A204.1 (cell line): ENCODE results near the gene GRHL1.
"Not testable (repeated sequence)": the region's sequence is repeated elsewhere in the genome, so short reads cannot be mapped to it uniquely, and the experiment has no call there.

Source experiments
- FAIRE-seq: peaks from 2 replicates; lab custom pipeline; 2012; peaks lifted over from hg19 to GRCh38; lab: Jason Lieb, UNC

GRHL1 gene

DNA sequence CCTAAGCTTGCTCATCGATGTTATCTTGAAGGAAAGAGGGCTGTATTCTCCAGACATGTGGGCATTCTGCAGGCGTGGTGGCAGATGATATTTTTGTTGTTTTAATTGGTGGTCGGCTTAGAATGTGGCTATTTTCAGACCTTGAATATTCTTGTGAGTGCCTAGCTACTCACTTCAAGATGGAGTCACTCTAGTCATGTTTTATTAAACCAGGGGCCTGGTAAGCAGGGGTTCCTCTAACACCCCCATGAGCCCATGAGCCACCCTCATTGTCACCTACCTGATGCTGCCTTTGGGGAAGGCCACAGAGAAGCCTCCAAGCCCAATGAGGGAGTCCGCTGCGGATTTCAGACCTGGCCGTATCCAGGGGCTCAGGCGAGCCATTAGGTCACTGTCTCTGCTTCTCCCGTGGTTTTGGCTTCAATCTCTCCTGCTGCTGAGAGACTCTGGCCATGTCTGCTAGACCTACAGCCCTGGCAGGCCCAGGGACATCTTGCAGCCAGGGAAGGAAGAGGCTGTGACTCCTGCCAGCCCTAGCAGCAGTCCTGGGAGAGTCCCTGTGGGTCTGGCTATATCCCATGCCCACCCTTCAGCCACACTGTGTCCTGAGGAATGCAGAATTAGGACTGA is 75.6 kb downstream of the GRHL1 start:
- FAIRE-seq = no peak

DNA sequence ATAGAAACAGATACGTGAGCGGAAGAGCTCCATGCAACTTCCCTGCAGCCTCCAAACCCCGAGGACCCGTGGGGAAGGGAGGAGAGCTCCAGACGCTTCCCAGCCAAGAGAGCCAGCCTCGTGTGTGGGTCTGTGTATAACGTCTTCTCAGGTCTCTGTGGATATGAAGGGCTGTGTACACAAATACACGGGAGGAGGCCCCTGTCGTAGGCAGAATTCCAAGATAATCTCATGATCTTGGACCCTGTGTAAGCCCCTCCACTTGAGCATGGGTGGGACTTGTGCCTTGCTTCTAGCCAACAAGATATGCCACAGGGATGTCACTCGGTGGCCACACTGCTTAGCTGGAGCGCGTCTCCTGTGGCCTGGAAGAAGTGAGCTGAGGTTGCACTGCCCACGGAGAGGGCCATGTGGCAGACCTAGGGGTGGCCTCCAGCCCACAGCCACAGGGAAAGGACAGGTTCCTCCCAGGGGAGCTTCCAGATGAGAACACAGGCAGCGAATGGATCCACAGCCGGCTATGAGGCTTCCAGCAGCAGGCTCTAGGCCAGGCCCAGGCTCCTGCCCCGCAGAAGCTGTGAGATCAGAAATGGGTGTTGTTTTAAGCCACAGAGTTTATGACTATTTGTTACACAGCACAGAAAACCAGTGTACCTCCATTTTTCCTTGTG is 76.3 kb downstream of the GRHL1 start:
- no peak for FAIRE-seq

DNA sequence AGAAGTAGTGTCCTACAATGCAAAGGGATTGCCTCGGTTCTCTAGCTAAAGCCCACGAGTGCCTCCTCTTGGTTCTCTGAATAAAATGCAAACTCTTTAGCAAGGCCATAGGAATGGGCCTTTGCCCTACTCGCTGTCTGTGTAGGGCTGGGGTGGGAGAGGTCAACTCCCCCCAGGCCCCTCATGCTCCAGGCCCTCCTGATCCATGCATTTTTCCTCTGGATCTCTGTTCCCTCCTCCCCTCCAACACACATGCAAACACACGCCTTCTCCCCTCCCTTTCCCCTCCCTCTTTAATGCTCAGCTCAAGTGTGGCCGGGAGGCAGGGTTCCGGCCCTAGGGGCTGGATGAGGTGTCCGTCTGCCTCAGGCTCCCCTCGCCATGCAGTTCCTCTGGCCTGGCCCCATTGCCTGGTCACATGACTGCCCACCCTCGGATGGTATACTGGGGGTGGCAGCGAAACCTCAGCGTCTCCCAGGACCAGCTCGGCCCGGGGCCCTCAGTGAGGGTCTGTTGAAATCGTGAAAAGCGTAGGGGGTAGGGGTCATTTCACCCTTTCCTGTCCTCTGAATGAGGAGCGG is 77.0 kb downstream of the GRHL1 start:
- no peak for FAIRE-seq

DNA sequence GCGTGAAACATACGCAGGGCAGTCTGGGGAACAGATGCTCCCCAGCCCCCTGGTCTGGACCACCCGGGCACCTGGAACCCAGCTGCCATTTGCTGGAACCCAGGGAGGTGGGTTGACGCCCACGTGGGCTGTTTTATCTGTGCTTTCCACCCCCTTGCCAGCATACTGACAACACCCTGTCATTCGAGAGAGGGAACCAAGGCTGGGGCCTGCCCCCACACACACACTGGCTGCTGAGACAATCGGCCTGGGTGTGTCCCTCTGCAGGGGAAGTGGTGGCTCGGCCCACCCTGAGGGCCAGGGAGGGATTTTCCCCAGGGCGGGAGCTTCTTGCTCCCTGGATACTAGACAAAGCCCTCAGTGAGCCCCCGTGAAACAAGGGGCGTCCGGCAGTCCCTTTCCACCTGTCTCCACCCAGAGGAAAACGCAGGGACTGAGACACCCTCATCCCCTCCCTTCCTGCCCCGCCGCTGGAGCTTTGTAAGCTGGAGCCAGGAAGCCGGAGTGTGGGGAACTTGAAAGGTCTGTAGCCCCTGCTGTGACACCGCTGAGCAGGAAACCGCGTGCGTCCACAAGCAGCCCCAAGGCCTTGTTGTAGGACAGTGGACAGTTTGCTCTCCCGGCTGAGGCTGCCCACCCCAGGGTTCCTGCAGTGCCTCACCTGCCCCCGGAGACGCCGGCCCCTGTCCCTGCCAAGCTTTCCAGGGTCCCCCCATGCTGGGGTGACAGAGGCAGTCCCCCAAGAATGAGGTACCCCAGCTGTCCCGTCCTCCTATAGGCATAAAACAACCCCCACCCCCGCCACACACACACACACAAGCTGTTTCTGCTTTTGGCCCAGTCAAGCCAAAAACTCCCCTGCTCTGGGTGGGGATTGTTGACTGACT is 77.7 kb downstream of the GRHL1 start:
- no peak for FAIRE-seq

DNA sequence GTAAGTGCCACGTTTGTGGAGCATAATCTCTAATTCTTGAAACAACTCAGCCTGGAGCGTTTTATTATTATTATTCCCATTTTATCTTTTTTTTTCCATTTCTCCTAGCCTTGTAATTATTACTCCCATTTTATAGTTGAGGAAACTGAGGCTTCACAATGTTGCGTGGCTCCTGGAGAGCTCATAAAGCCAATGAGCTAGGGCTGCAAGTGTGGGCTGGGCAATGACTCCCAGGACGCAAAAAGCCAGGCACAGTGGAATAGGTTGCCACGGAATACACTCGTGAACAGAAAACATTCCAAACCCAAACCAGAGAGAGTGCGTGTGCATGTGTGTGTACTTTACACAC is 78.4 kb downstream of the GRHL1 start:
- no peak for FAIRE-seq

DNA sequence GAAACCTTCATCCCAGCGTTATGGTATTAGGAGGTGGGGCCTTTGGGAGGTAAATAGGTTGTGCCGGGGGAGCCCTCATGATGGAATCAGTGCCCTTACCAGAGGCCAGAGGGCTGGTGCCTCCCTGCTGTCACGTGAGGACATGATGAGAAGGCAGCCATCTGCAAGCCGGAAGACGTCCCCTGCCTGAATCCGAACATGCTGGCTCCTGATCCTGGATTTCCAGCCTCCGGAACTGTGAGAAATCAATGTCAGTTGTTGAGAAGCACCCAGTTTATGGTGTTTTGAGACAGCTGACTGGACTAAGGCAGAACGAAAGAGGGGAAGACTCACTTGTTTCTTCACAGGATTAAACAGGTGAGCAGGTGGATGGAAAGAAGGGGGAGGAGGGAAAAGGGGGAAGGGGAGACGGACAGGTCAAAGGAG is 78.8 kb downstream of the GRHL1 start:
- no peak for FAIRE-seq

DNA sequence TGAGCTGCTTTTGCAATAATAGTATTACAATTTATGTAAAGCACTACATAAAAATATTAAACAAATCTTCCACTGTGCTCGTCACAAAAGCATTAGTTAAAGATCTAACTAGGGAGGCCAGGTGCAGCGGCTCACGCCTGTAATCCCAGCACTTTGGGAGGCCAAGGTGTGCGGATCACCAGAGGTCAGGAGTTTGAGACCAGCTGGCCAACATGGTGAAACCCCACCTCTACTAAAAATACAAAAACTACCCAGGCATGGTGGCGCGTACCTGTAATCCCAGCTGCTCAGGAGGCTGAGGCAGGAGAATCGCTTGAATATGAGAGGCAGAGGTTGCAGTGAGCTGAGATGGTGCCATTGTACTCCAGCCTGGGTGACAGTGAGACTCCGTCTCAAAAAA is 79.3 kb downstream of the GRHL1 start:
- not testable (repeated sequence) for FAIRE-seq

DNA sequence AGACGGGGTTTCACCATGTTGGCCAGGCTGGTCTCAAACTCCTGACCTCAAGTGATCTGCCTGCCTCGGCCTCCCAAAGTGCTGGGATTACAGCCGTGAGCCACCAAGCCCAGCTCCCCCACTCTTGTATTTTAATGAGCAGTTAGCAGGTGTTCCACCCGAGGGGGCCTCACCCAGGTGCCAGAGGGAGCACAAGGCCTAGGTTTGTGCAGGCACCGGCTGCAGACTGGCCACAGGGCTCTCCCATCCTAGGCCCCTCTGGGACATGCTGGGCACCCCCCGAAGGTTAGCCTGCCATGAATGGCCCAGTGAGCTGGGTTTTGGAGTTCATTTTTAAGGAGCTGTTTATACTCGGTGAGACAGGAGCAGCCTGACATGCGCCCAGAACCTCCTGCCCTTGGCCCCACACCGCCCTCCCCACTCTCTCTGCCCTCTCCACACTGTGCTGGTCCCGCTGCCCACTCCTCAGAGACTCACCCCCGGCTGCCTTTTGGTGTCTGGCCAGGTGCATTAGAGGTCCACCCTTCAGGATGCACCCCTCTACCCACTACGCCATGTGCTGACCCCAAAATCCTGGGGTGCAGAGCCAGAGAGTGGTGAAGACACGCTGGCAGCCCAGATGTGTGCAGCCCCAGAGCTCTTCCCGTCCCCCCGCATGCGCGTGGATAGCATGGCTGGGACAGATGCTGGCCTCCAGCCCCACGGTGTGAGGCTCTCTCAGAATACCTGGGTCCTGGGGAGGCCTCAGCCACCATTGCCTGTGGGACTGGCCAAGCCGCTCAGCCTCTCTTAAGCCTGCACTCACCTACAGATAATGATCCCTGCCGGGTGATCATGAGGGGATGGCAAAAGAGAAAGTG is 80.6 kb downstream of the GRHL1 start:
- FAIRE-seq = no peak

DNA sequence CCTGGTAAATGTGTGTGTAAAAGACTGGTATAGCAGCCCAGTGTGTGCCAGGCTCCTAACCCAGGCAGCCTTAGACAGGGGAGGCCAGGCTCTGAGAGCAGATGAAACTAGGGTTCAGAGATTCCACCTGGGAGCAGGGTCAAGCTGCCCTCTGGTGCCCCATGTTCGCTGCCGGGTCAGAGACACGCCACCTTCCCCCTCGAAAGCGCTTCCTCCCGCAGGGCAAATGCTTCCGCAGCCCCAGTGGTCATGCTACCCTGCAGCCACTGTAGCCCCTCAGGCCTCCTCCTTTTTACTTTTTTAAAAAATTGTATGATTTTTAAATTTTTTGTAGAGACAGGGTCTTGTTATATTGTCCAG is 81.2 kb downstream of the GRHL1 start:
- FAIRE-seq = no peak

DNA sequence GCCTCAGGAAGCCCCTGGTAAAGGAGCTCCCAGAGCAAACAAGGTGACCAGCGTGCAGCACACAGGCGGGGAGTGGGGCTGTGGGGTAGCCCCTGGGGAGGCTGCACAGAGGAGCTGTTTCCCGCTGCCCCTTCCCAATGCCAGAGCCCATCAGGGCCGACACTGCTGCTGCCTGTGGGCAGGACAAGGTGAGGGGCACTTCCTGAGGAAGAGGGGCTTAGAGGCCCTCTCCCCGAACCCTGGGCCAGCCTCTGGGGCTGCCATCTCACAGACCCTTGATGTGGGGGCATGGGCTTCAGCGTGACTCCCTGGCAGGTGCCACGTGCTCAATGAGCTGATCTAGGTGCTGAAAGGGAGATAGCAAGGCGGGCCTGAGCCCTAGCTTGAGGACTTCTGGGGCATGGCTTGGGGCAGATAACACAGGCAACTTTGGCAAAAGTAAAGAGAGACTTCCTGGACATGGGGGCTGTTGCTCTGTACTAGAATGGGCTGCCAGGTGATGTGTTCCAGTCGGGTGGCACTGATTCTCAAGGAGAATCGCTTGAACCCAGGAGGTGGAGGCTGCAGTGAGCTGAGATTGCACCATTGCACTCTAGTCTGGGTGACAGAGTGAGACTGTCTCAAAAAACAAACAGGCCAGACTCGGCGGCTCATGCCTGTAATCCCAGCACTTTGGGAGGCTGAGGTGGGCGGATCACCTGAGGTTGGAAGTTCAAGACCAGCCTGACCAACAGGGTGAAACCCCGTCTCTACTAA is 81.9 kb downstream of the GRHL1 start:
- FAIRE-seq = no peak

DNA sequence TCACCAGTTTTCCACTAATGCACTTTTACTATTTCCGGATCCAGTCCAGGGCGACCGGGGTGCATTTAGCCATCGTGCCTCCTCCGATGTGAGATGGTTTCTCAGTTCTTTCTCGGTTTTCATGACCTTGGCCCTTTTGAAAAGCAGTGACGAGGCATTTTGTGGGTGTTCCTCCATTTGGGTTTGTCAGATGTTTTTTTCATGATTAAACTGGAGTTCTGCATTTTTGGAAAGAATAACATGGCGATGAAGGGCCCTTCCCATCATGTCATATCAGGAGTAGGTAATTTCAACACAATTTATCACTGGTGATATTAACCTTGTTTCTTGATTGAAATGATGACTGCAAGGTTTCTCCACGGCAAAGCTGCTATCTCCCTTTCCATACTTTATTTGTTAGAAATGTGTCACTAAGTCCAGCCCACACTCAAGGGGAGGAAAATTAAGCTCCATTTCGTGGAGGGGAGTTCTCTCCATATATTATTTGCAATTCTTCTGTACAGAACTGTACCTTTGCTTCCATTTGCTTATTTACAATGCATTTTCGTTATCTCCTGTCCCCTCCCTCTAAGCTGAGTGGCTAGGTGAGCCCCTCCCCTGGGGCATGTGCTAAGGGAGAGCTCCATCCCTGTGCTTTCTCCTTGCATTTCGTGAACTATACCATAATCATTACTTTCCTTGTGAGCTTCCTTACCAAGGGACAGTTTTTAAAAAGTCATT is 83.0 kb downstream of the GRHL1 start:
- no peak for FAIRE-seq

DNA sequence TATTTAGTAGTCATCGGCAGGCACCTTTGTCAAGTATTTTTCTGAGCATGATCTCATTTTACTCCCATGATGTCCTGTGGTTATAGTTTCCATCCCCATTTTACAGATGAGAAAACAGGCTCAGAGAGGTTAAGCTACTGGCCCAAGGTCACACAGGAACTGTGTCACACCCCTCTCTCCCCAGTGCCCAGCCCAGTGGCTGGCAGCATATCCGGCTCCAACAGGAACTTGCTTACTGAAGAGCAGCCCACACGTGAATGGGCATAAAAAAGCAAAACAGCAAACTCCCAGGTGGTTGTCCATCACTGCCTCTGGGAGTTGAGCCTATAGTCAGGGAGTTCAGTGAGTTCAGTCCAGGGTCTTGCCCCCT is 83.5 kb downstream of the GRHL1 start:
- no peak for FAIRE-seq

DNA sequence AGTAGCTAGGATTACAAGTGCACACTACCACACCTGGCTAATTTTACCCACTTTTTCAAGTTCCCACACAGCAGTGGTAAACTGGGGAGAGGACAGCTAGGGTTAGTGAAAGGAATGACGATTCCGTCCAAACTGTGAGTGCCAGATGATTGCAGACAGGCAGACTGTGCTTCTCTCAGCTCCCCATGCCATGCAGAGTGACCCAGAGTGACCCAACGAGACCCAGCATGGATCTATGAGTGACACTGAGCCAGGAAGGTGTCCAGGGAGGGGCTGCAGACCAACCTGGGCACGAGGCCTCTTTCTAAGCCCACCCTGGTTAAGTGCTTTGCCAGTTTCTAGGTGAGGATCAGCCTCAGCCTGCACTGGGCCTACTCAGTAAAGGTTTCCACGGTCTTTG is 84.1 kb downstream of the GRHL1 start:
- FAIRE-seq = no peak

DNA sequence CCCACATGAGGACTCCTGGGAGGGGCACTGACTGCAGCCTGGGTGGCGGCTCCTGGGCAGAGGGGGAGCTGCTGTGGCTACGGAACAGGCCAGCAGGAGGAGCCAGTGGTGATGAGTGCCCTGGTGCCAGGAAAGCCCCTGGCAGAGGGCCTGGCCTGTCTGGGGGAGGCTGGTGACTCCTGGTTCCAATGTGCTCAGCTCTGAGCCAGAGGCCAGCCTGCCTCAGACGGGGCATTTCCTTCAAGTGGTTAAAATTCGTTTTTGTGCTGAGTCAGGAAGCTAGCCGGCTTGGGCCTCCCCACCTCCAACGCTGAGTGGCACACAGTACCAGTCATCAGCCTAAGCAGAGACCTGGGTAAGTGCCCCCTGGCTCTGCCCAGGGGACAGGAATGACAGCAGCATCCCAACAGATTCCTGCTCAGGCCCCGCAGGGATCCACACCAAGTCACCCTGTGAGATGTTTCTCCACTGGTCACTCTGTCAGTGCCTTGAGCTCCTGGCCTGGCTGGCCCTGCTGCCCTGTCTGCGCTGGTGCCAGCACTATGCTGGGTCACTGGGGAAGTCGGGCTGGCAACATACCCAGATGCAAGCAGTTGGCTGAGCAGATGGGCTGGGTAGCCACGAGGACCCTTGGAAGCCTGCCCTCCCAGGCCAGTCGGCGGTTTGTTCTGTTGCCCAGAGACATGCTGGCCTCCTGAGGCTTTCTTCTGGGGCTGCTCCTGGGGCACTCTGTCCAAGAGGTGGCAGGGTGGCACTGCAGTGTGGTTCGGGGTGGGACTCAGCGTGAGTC is 84.8 kb downstream of the GRHL1 start:
- FAIRE-seq = no peak

DNA sequence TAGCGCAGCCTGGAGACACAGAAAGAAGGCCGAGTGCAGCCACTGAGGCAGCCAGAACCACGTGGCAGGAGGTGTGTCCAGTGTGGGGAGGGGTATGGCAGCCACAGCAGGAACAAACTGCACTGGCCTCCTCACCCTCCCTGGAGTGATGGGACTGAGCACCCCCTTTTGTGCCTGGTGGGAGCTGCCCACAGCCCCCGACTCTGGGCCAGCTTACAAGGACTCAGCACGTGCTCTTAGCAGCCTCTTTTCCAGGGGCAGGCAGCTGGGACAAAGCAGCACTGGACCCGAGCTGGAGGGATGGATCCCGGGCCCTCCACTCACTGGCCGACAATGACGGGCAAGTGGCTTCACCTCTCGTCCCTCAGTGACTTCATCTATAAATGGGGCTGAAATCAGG is 86.6 kb downstream of the GRHL1 start:
- no peak for FAIRE-seq

DNA sequence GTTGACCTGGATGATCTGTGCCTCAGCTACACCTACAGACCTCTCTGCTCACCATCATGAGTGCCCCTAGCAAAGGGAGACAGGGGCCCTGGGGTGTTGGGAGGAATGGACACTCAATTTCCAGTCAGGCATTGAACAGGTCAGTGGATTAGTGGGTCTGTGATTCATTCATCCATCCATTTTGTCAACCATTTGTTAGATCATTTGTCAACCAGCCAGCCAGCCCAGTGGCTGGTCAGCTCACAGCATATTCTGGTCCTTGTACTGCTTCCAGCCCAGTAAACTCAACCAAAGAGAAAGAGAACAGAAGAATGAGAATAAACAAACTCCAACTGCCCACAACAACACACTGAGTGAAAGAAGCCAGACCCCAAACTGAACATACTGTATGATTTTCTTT is 87.2 kb downstream of the GRHL1 start:
- FAIRE-seq = no peak

DNA sequence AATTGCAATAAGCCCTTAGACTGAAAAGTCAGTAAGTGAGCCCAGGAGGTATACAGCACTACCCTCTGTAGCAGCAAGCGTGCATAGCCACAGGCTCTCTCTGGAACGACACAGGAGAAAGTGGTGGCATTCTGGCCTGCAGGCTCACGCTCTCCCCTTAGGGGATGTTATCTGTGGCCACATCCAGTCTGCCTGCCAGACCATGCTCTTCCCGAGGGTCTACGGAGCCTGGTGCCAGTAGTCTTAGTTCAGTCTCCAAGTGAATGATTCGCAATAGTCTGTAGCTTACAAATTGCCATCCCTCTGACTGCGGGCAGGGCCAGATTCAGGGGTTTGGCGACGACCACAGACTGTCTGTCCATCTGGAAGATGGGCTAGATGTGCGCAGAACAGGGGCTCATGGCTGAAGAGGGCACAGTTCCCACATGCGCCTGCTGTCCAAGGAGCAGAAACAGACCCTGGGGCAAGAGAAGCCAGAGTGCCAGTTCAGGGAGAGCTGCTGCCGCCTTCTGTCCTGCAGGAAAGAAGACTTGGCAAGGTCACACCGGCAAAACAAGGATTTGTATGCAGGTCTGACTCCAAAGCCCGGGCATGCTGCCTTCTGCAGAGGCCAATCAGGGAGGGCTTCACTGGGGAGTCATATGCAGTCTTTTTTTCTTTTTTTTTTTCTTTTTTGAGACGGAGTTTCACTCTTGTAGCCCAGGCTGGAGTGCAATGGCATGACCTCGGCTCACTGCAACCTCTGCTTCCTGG is 88.3 kb downstream of the GRHL1 start:
- FAIRE-seq = no peak

DNA sequence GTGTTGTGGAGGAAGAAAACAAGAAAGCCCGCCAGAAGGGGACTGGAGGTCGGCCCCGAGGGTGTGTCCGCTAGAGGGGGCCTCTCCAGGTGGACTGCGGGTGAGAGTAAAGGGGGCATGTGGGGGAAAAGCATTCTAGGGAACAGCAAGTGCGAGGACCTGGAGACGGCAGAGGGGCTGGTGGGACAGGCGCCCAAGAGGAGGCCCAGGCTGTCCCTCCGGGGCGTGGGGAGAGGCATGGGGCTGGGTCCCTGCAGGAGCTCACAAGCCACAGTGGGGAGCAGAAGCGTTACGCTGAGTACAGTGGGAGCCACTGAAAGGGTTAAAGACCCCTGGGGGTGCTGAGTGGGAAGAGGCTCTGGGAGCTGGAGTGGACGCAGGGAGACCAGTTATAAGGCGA is 90.2 kb downstream of the GRHL1 start:
- no peak for FAIRE-seq
